ENCODE results near the gene INVS. TPM values are rescaled to one million over a fixed set of nuclear protein-coding genes. Genes with fewer than 3 reads are reported as not detected.

INVS gene
- total and polyA plus RNA-seq, 5 donors: 3.0 to 10.1 (median 9.2) TPM

DNA sequence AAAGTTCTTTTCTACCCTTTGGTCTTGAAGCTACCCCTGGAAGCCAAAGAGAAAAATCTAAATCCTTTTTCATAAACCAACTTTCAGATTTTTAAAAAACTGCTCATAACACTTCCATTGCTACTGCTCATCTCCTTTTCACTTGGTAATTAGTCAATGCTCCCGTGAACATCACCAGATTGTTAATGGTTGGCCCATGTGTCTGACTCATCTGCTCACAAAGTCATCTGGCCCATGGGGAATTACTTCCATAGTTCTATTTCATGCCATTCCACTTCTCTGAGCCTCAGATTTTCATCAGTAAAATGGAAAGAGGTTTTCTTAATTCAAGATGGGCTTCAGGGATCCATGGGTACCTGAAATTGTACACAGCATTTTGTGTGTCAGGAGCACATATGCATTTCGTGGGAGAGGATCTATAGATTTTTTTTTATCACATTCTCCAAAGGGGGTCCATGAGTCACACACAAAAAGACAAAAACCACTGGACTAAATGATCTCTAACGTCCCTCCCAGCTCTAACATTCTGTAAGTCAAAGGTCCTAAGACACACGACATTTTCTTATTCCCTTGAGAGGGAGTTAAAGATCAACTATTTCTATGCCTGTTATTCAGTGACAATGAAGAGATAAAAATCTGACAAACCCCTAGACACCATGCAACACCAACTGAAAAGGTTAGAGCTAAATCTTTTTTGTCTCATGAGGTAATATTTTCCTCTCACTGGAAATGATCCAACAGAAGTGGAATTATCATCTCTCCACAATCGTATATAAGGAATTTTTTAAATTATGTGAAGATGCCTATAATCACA lies 178.3 kb downstream of the INVS start:
- intact Hi-C loops (cut with DNase I): no loop called here
- H3K4me1 ChIP-seq (ENCODE audit: control insufficient read depth, insufficient read depth, low read length): no peaks in the 10 kb centered on the region
- 74% methylated on average over 5 of the region's 5 CpGs for WGBS
- no peak for ATAC-seq
- H3K4me3 ChIP-seq (ENCODE audit: low read length): no peak overlapping the region
- H3K9me3 ChIP-seq (ENCODE audit: control insufficient read depth, low read length): no peaks in the 10 kb centered on the region
- no peak overlapping the region for H3K27ac ChIP-seq (ENCODE audit: low read length)
- DNase-seq: no peak
- H3K27me3 ChIP-seq (ENCODE audit: control insufficient read depth, insufficient read depth): no peaks in the 10 kb centered on the region

DNA sequence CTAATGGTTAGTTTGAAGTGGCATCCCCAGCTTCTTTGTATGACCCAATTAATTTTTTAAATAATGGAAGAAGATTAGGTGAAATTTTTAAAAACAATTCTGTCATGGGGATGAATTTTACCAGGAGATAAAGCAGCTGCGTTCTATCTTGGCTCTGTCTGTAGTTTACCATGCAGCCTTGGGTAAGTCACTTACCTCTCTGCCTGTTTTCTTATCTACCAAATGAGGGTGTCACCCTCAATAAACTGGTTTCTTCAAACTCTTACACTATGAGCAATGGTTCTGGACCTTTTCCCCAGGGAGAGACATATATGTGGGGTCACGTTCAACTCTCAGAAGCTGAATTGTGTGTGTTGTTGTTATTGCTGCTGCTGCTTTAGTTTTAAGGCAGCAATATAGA lies 182.0 kb downstream of the INVS start:
- no peak for ATAC-seq
- H3K27me3 ChIP-seq (ENCODE audit: control insufficient read depth, insufficient read depth): no peaks in the 10 kb centered on the region
- H3K9me3 ChIP-seq (ENCODE audit: control insufficient read depth, low read length): no peaks in the 10 kb centered on the region
- DNase-seq: no peak
- WGBS: 90% methylated on average over 2 of the region's 2 CpGs
- intact Hi-C loops (cut with DNase I): no loop called here
- no peak overlapping the region for H3K27ac ChIP-seq (ENCODE audit: low read length)
- H3K4me1 ChIP-seq (ENCODE audit: control insufficient read depth, insufficient read depth, low read length): no peaks in the 10 kb centered on the region
- no peak overlapping the region for H3K4me3 ChIP-seq (ENCODE audit: low read length)

DNA sequence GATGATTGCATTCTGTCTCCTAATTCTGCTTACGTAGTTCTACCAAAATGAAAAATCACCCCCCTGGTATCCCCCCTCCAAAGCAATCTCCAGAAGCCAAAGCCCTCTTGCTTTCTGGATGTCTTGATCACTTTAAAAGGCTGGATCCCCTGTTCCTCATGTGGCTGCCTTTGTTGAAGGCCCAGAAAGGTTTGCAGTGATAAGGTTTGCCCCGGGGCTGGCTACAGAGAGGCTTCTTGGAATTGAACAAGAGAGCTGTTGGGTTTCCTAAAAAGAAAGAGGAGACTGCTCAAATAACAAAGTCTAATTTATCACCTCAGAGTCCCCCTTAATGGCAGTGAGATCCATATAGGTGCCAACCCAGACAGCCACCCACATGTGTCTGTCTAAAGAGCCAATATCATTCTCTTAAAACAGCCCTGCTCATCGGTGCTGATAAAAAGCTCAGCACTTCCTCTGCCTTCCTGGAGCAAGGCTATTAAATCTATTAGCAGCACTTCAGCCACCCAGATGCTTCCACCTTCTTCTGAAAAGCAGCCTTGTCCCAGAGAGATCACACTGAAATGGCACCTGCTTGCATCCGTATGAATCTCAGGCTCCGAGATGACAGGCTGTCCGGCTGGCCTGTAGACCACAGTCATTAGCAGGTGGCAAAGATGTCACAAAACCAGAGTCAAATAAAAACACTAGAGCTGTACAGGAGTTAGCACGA lies 182.8 kb downstream of the INVS start:
- no peak for ATAC-seq
- 80% methylated on average over 7 of the region's 7 CpGs for WGBS
- H3K27me3 ChIP-seq (ENCODE audit: control insufficient read depth, insufficient read depth): no peaks in the 10 kb centered on the region
- intact Hi-C loops (cut with DNase I): no loop called here
- no peak overlapping the region for H3K27ac ChIP-seq (ENCODE audit: low read length)
- H3K4me1 ChIP-seq (ENCODE audit: control insufficient read depth, insufficient read depth, low read length): no peaks in the 10 kb centered on the region
- H3K9me3 ChIP-seq (ENCODE audit: control insufficient read depth, low read length): no peaks in the 10 kb centered on the region
- DNase-seq: no peak
- no peak overlapping the region for H3K4me3 ChIP-seq (ENCODE audit: low read length)

DNA sequence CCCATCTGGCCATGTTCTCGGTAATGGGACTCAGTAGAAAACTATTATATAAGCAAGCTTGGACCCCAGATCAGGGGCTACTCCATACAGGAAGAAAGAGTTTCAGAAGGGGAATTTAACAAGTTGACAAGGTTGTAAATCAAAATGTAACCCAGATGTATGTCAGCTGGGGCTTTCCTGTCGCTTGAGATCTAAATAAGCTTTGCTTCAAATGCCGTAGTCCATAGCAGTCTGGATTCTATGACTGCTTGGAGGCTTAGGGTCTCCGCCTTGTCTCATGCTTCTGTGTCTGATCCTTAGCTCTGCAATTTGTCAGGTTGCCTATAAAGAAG lies 183.3 kb downstream of the INVS start:
- Histone ChIP-seq H3K4me3 (ENCODE audit: low read length) (no peak overlapping the region), H3K9me3 (ENCODE audit: control insufficient read depth, low read length) (no peaks in the 10 kb centered on the region), H3K27me3 (ENCODE audit: control insufficient read depth, insufficient read depth) (no peaks in the 10 kb centered on the region), H3K27ac (ENCODE audit: low read length) (no peak overlapping the region), H3K4me1 (ENCODE audit: control insufficient read depth, insufficient read depth, low read length) (no peaks in the 10 kb centered on the region)
- ATAC-seq (no peak), DNase-seq (no peak)
- WGBS: 91% methylated on average over 4 of the region's 4 CpGs
- intact Hi-C loops (cut with DNase I): no loop called here

DNA sequence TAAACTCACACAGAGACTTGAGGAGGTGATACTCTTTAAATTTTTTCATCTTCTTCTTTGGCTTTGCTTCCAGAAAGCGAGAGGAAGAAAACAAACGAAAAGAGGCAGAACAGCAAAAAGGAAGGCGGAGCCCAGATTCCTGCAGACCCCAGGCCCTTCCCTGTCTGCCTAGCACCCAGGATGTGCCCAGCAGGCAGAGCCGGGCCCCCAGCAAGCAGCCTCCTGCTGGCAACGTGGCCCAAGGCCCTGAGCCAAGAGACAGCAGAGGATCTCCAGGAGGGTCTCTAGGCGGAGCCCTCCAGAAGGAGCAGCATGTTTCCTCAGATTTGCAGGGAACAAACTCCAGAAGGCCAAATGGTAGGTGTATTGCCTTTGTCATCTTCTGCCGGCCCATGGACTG lies 185.2 kb downstream of the INVS start:
- Histone ChIP-seq H3K27me3 (ENCODE audit: control insufficient read depth, insufficient read depth) (no peaks in the 10 kb centered on the region), H3K27ac (ENCODE audit: low read length) (no peak overlapping the region), H3K9me3 (ENCODE audit: control insufficient read depth, low read length) (no peaks in the 10 kb centered on the region), H3K4me3 (ENCODE audit: low read length) (no peak overlapping the region), H3K4me1 (ENCODE audit: control insufficient read depth, insufficient read depth, low read length) (no peaks in the 10 kb centered on the region)
- intact Hi-C loops (cut with DNase I): no loop called here
- DNase-seq: no peak
- no peak for ATAC-seq
- WGBS: 86% methylated on average over 7 of the region's 7 CpGs

DNA sequence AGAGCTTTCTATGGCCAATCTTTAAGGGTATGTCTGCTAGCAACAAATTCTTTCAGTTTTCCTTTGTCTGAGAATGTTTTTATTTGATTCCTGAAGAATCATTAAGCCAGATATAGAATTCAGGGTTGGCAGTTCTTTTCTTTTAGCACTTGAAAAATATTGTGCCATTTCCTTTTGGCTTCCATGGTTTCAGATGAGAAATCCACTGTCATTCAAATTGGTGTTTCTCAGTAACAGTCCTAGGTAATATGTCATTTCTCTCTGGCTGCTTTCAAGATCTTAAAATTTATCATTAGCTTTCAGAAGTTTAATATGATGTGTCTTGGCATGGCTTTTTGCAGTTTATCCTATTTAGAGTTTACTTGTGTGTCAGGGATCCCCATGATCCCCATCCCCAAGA lies 186.0 kb downstream of the INVS start:
- no peak for ATAC-seq
- no peak for DNase-seq
- Histone ChIP-seq H3K4me1 (ENCODE audit: control insufficient read depth, insufficient read depth, low read length) (no peaks in the 10 kb centered on the region), H3K9me3 (ENCODE audit: control insufficient read depth, low read length) (no peaks in the 10 kb centered on the region), H3K27ac (ENCODE audit: low read length) (no peak overlapping the region), H3K27me3 (ENCODE audit: control insufficient read depth, insufficient read depth) (no peaks in the 10 kb centered on the region), H3K4me3 (ENCODE audit: low read length) (no peak overlapping the region)
- intact Hi-C loops (cut with DNase I): no loop called here

DNA sequence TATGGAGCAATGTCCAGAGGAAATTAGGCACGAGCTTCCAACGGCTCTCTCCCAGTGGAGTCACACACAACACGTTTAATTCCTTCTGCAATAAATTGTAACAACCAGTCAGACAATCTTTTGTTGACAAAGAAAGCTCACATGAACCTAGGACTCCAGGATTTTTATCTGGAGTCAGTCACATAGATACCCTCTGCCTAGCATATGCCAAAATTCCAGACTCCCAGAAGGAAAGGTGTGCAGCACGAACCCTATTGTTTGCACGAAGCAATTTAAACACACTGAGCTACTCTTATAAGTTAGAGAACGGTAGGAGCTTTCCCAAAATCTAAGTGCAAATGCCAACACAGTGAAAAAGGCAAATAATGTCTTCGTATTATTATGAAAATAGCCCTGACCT lies 186.6 kb downstream of the INVS start:
- H3K4me3 ChIP-seq (ENCODE audit: low read length): no peak overlapping the region
- no peaks in the 10 kb centered on the region for H3K4me1 ChIP-seq (ENCODE audit: control insufficient read depth, insufficient read depth, low read length)
- no peak for ATAC-seq
- no peaks in the 10 kb centered on the region for H3K9me3 ChIP-seq (ENCODE audit: control insufficient read depth, low read length)
- no peak for DNase-seq
- intact Hi-C loops (cut with DNase I): no loop called here
- no peak overlapping the region for H3K27ac ChIP-seq (ENCODE audit: low read length)
- H3K27me3 ChIP-seq (ENCODE audit: control insufficient read depth, insufficient read depth): no peaks in the 10 kb centered on the region
- WGBS: 97% methylated on average over 7 of the region's 7 CpGs

DNA sequence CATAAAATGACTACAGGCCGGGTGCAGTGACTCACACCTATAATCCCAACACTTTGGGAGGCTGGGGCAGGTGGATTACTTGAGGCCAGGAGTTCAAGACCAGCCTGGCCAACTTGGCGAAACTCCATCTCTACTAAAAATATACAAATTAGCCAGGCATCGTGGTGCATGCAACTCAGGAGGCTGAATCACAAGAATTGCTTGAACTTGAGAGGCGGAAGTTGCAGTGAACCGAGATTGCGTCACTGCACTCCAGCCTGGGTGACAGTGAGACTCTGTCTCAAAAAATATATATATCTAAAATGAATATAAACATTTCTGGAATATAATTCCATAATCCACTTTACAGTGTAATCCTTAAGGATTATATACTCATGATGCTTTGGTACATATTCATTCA lies 187.2 kb downstream of the INVS start:
- H3K4me3 ChIP-seq (ENCODE audit: low read length): no peak overlapping the region
- ATAC-seq: no peak
- no peak for DNase-seq
- no peaks in the 10 kb centered on the region for H3K27me3 ChIP-seq (ENCODE audit: control insufficient read depth, insufficient read depth)
- intact Hi-C loops (cut with DNase I): no loop called here
- H3K27ac ChIP-seq (ENCODE audit: low read length): no peak overlapping the region
- no peaks in the 10 kb centered on the region for H3K9me3 ChIP-seq (ENCODE audit: control insufficient read depth, low read length)
- no peaks in the 10 kb centered on the region for H3K4me1 ChIP-seq (ENCODE audit: control insufficient read depth, insufficient read depth, low read length)
- WGBS: 94% methylated on average over 6 of the region's 6 CpGs

DNA sequence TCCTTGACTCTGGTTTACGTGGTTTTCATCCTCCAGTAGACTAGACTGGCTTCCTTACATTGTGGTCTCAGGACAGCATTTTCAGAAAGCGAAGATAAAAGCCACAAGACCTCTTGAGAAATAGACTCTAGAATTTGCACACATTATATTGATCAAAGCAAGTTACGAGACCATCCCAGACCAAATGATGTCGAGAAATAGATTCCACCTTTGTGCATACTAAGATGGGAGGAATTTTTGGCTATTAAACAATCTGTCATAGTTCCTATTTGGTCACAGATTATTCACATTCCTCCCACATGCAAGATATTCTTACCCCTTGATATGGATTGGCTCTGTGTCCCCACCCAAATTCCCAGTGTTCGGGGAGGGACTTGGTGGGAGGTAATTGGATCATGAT lies 188.1 kb downstream of the INVS start:
- no peak overlapping the region for H3K4me3 ChIP-seq (ENCODE audit: low read length)
- H3K27me3 ChIP-seq (ENCODE audit: control insufficient read depth, insufficient read depth): no peaks in the 10 kb centered on the region
- DNase-seq (no peak), ATAC-seq (no peak)
- intact Hi-C loops (cut with DNase I): no loop called here
- 97% methylated on average over 5 of the region's 5 CpGs for WGBS
- H3K4me1 ChIP-seq (ENCODE audit: control insufficient read depth, insufficient read depth, low read length): no peaks in the 10 kb centered on the region
- no peak overlapping the region for H3K27ac ChIP-seq (ENCODE audit: low read length)
- no peaks in the 10 kb centered on the region for H3K9me3 ChIP-seq (ENCODE audit: control insufficient read depth, low read length)

DNA sequence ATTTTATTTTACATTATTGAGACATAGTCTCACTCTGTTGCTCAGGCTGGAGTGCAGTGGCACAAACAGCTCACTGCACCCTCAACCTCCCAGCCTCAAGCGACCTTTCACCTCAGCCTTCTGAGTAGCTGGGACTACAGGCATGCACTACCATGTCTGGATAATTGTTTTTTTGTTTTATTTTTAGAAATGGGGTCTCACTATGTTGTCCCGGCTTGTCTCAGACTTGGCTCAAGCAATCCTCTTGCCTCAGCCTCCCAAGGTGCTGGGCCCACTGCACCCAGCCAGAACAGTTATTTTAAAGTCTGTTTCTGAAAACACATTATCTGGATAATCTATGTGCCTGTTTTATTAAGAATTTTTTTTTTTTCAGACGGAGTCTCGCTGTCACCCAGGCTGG lies 191.7 kb downstream of the INVS start:
- no peaks in the 10 kb centered on the region for H3K9me3 ChIP-seq (ENCODE audit: control insufficient read depth, low read length)
- ATAC-seq (no peak), DNase-seq (no peak)
- 98% methylated on average over 4 of the region's 4 CpGs for whole genome bisulfite sequencing
- H3K4me3 ChIP-seq (ENCODE audit: low read length): no peak overlapping the region
- intact Hi-C loops (cut with DNase I): no loop called here
- H3K4me1 ChIP-seq (ENCODE audit: control insufficient read depth, insufficient read depth, low read length): no peaks in the 10 kb centered on the region
- no peaks in the 10 kb centered on the region for H3K27me3 ChIP-seq (ENCODE audit: control insufficient read depth, insufficient read depth)
- no peak overlapping the region for H3K27ac ChIP-seq (ENCODE audit: low read length)

DNA sequence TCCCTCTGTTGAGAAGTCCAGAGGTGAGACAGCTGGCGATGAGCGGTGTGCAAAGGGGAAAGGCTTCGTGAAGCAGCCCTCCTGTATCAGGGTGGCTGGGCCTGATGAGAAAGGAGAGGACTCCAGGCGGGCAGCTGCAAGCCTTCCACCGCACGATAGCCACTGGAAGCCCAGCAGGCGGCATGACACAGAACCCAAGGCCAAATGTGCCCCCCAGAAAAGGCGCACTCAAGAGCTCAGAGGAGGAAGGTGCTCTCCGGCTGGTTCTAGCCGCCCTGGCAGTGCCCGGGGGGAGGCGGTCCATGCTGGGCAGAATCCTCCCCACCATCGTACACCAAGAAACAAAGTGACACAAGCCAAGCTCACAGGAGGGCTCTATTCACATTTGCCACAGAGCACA lies 193.4 kb downstream of the INVS start:
- intact Hi-C loops (cut with DNase I): no loop called here
- 96% methylated on average over 13 of the region's 13 CpGs for WGBS
- Histone ChIP-seq H3K4me1 (ENCODE audit: control insufficient read depth, insufficient read depth, low read length) (no peaks in the 10 kb centered on the region), H3K27ac (ENCODE audit: low read length) (no peak overlapping the region), H3K27me3 (ENCODE audit: control insufficient read depth, insufficient read depth) (no peaks in the 10 kb centered on the region), H3K4me3 (ENCODE audit: low read length) (no peak overlapping the region), H3K9me3 (ENCODE audit: control insufficient read depth, low read length) (no peaks in the 10 kb centered on the region)
- ATAC-seq (no peak), DNase-seq (no peak)
